Islet of Langerhans (tissue), 1 donor: ENCODE results near the gene UPK3A.
"Not testable (repeated sequence)": the region's sequence is repeated elsewhere in the genome, so short reads cannot be mapped to it uniquely, and the experiment has no call there.

Experiments
- FAIRE-seq: peaks from one replicate; lab custom pipeline; 2011; peaks lifted over from hg19 to GRCh38; lab: Jason Lieb, UNC

UPK3A gene

GRCh38 chr22:45281010-45281409 lies 3.7 kb upstream of the UPK3A start:
- no peak for FAIRE-seq

DNA sequence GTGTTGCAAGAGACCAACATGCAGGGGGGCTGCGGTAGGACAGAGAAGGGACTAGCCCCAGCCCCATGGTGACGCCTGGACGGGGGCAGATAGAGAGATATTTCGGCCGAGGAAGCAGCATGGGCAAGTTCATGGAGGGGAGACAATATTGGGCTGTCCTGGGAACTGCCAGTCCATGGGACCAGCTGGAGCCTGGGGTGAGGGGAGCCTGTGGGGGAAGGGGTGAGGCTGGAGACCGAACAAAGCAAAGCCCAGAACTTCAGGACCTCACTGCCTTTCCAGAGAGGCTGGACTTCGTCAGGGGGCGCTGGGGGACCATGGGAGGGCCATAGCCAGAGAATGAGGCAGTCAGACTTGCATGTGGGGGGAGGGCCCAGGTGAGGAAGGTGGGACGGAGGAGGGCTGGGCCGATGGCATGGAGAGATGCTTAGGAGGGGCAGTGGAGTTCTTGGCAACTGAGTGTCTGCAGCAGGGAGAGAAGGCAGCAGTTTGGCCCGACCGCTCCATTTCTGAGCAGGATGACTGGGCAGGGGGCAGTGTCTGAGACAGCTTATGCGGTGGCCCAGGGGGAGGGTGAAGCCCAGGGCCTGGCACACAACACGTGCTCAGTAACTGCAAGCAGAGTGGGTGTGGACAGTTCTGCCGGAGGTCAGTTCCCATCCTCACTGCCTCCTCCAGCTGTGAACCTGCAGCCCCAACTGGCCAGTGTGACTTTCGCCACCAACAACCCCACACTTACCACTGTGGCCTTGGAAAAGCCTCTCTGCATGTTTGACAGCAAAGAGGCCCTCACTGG lies 712 bp downstream of the UPK3A start:
- no peak for FAIRE-seq

DNA sequence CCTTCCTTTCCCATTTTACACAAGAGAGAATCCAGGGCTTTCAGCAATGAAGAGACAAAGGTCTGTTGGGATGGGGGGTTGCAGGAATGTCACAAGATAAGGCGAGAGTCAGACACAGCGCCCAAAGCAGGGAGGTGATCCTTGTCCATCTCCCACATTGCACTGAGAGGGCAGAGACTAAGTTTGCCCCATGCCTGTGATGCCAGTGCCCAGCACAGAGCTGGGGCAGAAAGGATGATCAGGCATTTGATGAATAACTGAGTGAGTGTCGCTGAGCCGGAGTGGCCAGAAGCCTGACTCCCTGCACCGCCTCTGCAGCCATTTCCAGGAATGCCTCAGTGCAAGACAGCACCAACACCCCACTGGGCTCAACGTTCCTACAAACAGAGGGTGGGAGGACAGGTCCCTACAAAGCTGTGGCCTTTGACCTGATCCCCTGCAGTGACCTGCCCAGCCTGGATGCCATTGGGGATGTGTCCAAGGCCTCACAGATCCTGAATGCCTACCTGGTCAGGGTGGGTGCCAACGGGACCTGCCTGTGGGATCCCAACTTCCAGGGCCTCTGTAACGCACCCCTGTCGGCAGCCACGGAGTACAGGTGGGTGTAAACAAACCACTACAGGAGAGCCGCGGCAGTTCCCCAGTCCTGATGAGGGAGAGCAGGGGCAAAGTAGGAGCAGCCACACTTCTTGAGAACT lies 2.3 kb downstream of the UPK3A start:
- no peak for FAIRE-seq

GRCh38 chr22:45290410-45290936 lies 5.7 kb downstream of the UPK3A start:
- no peak for FAIRE-seq

GRCh38 chr22:45291061-45291930 lies 6.5 kb downstream of the UPK3A start:
- FAIRE-seq = no peak

DNA sequence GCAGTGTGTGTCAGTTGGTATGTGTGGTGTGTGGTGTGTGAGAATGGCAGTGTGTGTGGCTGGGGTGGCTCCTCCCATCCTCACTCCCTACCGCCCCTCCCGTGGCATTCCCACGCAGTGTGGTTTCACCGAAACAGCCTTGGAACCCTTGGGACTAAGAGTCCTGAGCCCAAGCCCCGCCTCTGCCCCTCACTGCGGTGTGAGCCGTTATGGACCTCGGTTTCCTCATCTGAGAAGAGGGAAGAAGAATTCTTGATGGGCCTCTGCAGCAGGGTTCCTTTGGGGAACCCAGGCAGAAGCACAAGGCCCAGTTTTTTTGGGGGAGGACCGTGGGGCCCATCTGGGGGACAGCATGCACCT lies 7.2 kb downstream of the UPK3A start:
- no peak for FAIRE-seq

DNA sequence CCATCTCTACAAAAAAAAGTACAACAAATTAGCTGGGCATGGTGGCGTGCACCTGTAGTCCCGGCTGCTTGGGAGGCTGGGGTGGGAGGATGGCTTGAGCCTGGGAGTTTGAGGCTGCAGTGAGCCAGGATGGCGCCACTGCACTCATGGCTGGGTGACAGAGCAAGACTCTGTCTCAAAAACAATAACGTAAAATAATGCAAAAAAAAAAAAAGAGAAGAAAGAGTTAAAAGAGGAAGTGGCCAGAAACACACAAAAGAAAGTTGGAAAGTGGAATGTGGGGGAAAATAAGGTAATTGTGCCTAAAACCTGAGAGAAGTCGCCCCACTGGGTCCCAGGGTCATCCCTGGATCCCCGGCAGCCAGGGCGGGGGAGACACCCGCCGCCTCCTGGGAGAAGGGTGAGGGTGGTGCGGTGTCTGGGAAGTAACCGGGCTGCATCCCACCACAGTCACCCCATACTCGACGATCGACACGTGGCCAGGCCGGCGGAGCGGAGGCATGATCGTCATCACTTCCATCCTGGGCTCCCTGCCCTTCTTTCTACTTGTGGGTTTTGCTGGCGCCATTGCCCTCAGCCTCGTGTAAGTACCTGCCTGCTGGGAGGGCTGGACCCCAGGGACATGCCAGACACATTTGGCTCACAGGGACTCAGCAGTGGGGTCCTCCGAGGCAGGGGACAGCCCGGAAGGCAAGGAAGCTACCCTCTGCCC lies 8.1 kb downstream of the UPK3A start:
- FAIRE-seq = no peak

GRCh38 chr22:45294030-45294429 lies 9.3 kb downstream of the UPK3A start:
- no peak for FAIRE-seq

GRCh38 chr22:45295004-45295403 lies 10.3 kb downstream of the UPK3A start:
- FAIRE-seq = not testable (repeated sequence)

DNA sequence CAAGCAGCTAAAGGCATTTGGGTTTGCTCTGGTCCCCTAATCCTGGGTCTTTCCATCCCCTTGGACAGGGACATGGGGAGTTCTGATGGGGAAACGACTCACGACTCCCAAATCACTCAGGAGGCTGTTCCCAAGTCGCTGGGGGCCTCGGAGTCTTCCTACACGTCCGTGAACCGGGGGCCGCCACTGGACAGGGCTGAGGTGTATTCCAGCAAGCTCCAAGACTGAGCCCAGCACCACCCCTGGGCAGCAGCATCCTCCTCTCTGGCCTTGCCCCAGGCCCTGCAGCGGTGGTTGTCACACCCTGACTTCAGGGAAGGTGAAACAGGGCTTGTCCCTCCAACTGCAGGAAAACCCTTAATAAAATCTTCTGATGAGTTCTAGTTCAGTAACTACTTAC lies 10.7 kb downstream of the UPK3A start:
- FAIRE-seq = no peak

DNA sequence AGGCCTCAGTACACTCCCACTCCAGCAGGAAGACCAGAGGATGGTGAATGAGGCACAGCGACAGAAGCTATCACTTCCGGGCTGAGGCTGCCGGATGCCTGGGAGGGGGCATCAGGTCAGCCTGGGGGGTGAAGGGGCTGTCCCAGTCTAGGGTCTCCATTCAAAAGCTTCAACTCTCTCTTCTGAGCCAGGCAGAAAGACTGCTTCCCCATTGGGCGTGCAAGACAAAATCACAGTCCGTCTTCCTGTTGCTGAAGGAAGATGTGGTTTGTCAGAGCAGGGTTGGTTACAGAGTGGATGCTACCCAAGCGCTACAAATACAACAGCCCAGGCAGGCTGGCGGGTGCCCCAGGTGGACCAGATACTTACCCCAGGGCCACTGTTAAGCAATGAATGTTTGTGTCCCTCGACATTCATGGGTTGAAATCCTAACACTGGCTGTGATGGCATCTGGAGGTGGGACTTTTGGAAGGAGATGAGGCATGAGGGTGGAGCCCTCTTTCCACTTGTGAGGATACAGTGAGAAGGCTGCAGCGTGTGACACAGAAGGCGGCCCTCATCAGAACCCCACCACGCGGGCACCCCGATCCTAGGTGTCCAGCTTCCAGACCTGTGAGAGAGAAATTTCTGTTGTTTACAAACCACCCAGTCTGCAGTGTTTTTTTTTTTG lies 12.0 kb downstream of the UPK3A start:
- no peak for FAIRE-seq

DNA sequence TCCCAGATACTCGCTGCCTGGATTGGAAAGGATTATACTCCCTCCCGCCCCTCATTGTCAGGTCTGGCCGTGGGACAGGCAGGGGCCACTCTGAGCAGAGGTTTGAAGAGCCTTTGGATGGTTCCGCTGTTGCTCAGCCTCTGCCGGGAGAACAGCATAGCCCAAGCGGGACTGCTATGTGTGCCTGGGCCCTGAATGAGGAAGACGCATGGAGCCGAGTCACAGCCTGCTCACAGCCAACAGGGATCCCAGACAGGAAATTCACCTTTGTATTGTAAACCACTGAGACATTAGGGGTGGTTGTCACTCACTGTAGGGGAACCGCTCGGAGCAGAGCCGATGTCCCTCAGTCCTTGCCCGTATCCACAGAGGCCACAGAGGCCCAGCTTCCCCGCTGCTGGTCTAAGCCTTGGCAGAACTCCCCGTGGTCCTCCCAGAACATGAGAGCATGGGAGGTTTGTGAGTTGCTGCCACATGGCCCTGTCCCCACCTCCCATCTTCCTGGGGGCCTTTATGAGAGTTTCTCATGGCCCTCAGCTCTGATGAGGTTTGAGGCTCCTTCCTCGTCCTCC lies 14.3 kb downstream of the UPK3A start:
- FAIRE-seq = no peak

- FAIRE-seq = no peak
These were observed 18.0 kb downstream of the UPK3A start for GRCh38 chr22:45302751-45303150.

DNA sequence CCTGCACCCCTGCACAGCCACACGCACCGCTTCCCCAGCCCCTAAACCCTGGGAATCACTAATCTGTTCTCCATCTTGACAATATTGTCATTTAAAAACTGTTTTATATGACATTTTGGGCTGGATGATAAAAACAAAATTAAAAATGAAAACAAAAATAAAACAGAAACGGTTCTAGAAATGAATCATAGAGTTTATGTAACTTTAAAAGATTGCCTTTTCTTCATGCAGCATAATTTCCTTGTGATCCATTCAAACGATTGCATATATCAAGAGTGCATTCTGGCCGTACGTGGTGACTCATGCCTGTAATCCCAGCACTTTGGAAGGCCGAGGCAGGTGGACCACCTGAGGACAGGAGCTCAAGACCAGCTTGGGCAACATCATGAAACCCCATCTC lies 18.4 kb downstream of the UPK3A start:
- FAIRE-seq = no peak

GRCh38 chr22:45304971-45305370 lies 20.2 kb downstream of the UPK3A start:
- no peak for FAIRE-seq

- no peak for FAIRE-seq
These were observed 20.8 kb downstream of the UPK3A start for GRCh38 chr22:45305456-45306075.

DNA sequence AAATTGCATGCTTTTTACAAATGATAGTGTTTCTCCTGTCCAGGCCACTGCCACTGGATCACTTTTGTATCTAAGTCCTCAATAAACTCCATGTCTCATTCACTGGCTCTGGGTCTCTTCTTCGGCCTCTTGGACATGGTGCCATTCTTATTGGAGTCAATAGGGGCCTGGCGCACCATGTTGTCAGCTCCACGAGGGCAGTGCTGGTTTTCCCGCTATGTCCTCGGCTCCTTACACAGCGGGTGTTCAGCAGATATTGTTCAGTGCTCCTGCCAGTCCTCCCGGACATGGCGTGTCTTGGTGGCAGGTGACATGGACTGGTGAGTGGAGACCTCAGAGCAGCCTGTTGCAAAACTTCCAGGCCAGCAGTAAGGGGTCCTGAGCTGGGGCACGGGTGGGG lies 21.4 kb downstream of the UPK3A start:
- no peak for FAIRE-seq

DNA sequence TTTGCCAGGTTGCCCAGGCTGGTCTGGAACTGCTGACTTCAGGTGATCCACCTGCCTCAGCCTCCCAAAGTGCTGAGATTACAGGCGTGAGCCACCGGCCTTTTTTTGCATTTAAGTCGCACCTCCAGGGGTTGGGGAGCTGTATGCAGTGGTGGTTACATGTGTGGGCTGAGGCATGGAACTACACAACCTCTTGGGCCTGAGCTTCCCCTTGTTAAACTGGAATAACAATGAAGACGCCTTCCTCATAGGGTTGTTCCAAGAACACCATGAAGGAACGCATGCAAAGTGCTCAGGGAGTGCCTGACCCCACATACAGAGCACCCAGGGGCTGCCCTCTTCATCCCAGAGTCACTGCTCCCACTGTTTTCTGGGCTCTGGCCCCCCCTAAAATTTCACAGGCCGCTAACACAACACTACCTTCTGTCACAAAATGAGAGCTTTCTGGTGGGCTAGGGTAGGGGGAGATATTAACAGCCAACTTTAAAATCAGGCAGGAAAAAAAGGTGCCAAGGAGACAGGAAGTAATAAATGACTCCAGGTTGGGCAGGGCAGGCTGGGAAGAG lies 23.7 kb downstream of the UPK3A start:
- no peak for FAIRE-seq

GRCh38 chr22:45308957-45309421 lies 24.2 kb downstream of the UPK3A start:
- FAIRE-seq = no peak
